CD4-positive, alpha-beta T cell treated with Interleukin-6 at 100 ng/mL for 8 hours (primary cell): Measurements from ENCODE around the gene ITIH1.
A peak's percentile ranks its signal among the peaks of the same experiment; 100 is the strongest.

ENCODE experiments used
- DNase-seq: peaks from one replicate; pipeline ENCODE4 v3.0.0-alpha.2; 2020; ENCODE audit warnings: mixed read lengths, low spot score

ITIH1 gene

DNA sequence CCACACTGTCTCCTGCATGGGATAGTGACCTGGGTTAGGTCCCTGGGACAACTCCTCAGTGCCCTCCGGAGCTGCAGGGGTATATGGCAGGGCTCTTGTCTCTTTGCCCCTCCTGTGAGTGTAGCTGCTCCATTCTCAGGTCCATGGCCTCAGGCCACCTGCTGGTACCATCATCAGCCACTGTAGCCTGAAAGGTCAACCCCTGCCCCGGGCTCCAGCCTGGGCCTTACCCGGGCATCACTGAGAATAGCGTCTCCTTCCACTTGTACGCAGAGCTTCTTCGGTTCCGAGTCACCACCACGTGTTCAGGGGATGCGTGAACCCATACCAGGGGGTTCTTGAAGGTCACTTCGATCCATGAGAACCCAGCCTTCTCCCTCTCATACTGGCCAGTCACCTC, 39.3 kb downstream of the ITIH1 start:
- no peak for DNase-seq

DNA sequence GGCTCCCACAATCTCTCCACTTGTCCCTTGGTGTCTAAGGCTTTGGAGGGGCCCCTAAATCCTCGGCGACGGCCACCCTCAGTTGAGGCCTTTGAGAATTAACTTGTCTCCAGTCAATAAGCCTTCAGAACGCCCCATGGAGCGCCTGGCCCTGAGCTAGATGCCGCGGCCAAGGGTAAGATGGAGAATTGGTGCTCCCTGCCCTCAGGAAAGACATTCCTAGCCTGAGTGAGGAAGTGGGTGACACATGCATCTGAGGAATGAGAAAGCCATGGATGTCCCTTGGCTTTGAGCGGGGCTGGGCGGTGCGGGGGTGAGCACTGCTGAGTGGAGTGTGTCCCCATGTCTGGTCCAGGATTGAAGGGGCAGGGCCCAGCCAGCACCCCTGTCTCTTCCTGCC, 39.8 kb downstream of the ITIH1 start:
- no peak for DNase-seq

DNA sequence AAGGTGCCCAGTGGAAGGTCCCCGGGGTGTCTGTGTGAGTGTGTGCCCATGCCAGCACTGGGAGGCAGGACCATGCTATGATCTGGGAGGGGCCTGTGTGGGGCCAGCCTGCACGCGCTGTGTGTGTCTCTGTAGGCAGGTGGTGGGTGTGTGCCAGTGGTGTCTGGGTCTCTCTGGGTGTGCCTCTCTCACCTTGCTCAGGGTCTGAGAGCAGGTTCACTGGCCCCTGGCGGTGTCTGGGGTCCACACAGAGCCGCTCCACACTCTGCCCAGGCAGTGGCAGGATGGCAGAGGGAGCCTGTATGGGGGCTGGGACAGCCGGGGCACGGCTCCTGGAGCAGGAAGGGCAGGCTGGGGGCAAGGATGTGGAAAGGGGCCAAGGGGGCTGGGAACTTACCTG, 40.5 kb downstream of the ITIH1 start:
- no peak for DNase-seq

DNA sequence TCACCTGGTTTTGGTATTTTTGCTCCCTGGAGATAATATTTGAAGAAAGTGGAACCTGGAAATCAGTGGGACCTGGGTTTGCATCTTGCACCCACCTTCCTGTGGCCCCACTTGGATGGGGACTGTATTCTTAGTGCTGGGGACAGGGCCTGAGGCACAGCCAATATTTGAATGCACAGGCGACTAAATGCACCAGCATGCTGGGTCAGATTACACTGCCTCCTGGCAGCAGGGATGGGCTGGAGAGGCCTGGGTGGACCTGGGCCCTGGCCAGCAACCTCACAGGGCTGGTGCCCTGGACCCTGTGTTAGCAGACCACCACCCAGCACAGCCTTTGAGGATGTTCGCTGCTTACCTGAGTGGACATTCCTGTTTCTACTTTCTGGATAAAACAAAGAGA, 42.5 kb downstream of the ITIH1 start:
- no peak for DNase-seq

DNA sequence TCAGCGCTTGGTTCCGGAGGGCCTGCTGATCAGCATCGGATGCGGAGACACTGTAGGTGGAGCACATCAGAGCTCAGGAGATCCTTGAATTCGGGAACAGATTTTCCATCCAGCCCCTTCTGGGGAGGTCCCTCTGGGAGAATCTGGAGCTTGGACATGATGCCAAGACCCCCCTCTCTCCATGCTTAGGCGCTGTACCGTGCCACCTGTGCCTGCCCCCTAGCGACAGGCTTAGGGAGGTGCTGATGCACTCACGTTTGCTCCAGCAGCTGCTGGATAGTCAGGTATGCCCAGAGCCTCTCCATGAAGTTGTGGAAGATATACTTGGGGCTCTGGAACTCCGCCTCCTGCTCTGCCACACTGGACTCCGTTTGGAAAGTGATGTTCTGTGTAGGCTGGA, 43.3 kb downstream of the ITIH1 start:
- DNase-seq = no peak

DNA sequence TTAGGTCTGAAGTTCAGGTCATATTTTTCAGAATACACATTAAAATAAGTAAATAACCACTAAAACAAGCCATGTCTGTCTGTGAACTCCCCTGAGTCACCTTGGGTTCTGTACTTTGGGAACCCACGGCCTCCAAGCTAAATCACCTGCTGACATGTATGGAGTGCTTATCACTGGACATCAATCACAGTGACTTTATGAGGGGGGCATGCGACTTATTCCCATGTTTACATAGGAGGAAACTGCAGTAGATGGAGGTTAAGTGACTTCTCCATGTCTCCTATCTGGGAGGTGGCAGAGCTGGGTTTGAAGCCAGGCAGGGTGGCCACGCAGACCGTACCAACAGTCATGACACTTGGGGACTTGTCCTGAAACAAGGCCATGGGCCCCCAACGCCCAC, 45.0 kb downstream of the ITIH1 start:
- DNase-seq = no peak

DNA sequence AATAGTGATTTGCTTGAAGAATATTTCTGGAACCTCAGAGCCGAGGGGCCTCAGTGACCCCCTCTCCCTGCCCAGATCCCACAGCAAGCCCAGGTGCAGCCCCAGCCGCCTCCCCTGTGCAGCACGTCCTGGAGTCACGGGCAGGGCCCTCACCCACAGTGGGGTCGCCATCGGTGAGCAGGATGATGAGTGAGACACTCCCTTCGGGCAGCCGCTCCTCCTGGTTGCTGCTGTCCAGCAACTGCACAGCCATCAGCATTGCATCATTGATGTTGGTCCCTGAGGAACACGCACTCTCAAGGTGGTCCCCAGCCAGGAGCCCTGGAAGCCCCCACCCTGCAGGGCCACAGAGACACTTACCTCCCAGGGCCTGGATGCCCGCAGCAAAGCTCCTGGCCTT, 46.6 kb downstream of the ITIH1 start:
- DNase-seq = no peak

DNA sequence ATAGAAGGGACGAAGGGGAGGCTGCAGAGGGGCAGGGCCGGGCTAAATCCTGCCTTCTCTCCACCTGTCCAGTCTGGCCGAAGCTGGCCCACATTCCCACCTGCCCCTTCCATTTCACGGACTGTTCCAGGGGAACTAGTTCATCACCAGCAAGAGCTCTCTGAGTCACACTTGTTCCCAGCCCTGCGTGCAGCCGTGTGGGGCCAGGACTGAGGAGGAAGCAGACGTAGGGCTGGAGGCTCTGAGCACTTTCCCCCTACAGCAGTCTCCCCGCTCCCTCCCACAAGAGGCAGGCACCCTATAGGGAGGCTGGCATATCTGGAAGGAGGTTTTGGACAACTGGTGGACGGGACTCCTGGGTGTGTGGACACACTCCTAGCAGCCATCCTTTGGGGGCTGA, 50.0 kb downstream of the ITIH1 start:
- DNase-seq = no peak

DNA sequence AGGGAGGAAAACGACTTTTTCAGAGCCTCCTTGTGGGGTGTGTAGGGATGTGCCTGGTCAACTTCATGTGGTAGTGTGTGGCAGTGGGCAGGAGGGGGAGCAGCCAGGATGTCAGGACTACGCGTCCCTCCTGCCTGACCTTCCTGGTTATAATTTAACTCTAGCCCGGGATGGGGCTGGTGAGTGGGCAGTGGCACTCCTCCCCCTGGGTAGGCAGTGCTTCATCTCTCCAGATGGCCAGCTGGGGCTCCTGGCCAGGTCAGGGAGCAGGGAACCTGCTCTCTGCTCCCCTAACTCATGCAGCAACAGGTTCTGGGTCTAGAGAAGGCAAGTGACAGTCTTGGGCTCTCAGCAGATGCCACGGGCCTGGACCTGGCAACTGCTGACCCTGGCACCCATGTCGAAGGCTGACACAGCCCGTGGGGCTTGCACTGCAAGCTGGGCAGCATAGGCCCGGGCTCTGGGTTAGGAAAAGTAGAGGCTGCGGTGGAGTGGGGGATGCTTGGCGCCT, 50.5 kb downstream of the ITIH1 start:
- DNase-seq = no peak

DNA sequence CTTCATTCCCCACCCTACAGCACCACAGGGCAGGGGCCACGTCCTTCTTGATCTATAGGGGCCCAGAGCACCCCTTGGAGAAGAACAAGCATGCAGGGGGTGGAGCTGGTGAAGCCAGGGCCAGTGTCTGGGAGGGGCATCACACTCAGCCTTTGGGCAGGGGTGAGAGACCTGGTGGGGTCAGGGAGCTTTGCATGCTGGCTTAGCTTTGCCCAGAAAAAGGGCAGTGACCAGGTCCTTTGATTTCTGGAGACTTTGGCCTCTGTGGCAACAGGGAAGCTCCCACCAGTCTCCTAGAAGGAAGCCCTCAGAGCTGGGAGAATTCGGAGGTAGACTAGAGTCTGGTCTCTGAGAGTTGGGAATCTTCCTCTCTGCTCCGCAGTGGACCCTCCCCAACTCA, 52.1 kb downstream of the ITIH1 start:
- no peak for DNase-seq

DNA sequence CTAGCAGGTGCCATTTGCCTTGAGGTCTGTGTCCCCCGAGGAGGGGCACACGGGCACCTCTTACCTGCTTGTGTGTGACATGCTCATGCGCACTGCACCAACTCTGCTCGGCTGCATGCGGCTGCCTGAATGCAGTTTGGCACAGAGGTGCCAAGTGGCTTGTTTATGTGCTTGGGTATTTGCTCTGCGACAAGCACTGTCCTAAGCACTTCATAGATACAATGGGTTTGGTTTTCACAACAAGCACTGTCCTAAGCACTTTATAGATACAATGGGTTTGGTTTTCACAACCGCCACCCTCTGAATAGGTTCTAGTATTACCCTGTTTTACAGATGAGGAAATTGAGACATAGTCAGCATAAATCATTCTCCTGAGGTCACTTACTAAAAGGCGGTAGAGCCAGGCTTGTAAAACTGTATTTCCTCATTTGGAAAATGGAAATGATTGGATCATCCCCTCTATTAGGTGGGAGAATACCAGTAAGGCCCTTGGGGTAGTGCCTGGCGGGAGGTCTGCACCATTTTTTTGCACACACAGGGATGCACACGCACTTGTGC, 52.6 kb downstream of the ITIH1 start:
- no peak for DNase-seq

DNA sequence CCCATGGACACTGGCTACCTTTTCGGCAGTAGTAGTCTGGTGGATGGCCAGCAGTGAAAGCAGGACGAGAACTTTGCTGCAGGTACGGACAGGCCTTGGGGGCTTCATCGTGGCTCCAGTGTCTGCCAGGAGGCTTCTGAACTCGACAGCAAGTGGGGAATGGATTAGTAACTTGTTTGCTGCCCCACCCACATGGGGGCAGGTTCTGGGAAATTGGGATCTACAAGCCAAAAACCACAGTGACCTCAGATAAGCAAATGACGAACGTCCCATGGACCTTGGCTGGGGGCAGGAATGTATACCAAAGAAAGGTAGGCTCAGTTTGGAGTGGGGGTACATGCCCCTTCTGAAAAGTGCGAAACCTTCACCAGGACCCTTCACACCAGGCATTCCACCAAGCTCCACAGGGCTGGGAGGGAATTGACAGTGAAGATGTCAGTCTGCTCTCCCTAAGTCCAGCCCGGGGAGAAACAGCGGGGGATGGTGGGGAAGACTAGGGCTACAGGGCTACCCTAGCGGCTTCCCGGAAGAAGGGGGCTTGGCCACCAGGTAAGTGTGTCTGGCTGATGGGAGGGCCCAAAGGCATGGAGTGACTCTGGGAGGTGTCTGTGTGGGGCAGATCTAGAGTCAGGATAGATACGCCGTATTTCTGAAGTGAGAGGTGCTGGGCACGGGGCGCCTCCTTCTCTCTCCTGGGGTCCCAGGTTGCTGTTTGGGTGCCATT, 53.3 kb downstream of the ITIH1 start, which contains the start of gene ITIH4:
Gene ITIH4 (minus strand): TSS at position 138 of the 724 bp plus-strand sequence. CDS start 30 bp downstream, at position 108.
- DNase-seq = no peak

DNA sequence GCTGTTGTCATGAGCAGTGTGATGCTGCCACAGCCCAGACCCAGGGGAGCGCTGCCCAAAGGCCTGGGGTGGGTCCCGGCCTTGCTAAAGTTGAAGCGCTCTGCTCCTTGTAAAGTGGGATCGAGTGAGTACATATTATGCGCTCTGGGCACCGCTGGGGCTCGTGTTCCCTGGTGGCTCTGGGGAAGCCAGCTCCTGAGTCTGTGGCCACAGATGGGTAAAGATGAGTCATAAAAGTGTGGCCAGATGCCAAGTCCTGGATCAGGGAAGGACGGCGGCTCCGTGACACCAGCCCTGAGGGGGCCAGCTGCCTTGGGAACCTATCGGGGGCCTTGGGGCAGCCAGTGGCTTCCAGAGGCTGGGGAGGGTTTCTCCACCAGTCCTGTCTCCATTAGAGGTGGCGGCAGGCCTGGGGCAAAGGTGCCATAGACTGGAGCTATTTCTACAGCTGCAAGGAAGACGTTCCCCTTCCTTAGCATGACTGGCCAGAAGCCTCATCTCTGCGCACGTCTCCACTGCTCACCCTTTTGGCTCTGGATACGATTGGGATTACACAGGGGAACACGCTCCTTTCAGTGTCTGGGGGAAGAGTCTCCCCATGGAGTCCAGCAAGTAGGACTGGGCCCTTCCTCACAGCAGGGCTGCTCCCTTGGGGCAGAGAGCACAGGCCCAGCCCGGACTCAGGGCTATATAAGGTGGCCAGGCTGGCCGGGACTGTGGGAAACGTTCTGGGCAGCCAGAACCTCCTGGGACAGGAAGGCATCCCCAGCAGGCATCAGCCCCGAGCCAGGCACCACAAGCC, 54.3 kb downstream of the ITIH1 start:
- DNase-seq = no peak

DNA sequence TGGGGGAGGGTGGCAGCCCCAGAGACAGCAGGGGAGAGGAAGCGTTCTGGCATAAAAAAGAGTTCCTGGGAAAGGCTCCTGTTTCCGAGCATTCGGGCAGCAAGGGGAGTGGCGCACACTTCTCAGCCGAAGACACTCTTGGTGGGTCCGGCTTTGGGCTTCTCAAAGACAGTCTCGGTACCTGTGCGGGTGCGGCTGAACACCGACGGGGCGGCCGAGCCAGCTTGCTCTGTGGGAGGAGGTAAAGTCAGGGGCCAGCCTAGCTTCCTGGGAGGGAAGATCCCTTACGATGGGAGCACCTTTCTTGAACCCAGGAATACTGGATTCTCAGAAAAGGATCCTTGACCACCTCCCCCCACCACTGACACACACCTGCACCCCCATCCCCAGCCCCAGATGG, 55.8 kb downstream of the ITIH1 start:
- no peak for DNase-seq

DNA sequence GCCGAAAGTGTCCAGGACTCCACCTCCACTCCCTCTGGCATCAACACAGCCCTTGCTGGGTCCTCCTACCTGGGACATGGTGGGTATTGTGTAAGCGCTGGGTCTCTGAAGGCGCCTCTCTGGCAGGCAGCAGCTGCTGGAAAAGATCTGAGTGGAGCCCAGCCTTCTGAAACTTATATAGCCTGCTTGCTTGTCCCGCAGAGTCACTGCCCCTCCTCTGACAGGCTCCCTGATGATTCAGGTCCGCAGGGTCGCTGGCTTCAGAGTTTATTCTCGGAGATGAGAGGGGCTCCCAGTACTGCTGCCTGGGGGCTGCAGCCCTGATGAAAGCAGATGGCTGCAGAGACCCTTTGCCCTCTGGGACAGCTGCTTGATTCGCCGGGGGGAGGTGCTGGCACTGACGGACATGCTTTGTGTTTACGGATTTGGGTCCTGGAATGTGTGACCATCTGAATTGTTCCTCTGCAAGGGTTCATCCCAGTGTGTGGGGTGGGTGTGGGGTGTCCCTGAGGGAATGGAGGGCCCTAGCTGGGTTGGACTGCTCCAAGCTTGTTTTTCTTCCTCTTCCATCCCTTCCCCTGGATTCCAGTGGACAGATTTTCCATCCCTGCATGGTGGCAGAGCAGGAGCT, 57.6 kb downstream of the ITIH1 start, which contains the start of gene MUSTN1:
Gene MUSTN1 (minus strand): TSS at position 149 of the 631 bp plus-strand sequence. CDS start 71 bp downstream, at position 78.
- no peak for DNase-seq

DNA sequence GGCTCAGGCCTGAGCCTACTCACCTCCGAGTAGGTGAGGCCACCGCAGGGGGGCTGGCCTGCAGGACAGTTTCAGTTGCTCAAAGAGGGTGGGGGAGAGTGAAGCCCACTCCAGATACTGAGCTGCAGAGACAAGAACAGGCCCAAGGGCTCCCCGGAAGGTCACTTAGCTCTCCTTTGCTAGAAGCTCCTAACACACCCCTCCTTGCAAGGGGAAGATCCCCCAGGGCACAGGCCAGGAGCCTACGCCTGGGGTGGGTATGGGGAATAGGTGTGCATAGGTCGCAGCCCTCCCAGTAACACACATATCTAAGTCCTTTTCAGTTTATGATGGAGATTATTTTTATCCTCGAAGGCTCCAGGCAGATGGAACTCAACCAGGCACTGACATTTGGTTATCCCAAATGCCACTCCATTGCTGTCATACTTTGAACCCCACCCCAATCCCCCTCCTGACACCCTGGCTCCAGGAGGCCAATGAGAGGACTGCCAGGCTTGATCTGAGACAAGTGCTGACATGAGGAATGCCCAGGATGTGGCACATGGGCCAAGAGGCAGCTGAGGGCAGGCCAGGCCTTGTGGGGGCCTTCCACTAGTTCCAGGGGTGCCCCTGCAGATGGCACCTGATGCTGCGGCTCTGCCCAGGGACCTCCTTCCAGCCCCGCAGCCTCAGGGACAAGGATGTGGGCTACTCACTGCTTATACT, 58.5 kb downstream of the ITIH1 start:
- no peak for DNase-seq

DNA sequence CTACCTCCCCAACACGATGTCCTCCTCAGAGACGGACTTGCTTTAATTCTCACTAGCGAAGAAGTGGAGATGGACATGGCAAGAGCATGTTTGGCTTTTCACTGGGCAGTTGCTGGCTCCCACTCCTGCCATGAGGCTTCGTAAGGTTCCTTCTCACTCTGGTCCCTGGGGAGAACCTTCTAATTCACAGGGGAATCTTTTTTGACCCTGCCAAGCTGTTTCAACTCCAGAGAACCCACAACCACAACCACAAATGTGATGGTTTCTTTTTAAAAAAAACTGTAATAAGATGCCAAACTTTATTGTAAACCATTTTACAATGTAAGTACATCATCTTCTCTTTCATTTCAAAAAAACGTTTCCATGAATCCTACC, 59.1 kb downstream of the ITIH1 start:
- no peak for DNase-seq

DNA sequence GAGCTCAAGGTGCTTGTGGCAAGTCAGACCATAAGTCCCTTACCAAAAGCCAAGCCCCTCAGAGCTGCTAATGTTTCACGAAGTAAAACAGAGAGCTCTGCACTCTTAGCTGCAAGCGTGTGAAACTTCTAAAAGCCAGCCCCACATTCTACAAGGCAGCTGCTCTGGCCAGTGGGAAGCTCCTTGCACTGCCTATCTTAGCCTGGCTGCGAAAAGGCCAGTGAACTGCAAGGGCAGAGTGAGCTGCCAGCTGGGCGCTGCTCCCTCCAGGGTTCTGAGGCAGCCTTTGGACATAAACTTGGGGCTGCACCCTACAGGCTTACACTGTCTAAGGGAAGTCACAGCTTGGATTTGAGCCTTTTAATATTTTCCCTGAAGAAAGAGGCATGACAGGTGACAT, 59.6 kb downstream of the ITIH1 start:
- DNase-seq = no peak

DNA sequence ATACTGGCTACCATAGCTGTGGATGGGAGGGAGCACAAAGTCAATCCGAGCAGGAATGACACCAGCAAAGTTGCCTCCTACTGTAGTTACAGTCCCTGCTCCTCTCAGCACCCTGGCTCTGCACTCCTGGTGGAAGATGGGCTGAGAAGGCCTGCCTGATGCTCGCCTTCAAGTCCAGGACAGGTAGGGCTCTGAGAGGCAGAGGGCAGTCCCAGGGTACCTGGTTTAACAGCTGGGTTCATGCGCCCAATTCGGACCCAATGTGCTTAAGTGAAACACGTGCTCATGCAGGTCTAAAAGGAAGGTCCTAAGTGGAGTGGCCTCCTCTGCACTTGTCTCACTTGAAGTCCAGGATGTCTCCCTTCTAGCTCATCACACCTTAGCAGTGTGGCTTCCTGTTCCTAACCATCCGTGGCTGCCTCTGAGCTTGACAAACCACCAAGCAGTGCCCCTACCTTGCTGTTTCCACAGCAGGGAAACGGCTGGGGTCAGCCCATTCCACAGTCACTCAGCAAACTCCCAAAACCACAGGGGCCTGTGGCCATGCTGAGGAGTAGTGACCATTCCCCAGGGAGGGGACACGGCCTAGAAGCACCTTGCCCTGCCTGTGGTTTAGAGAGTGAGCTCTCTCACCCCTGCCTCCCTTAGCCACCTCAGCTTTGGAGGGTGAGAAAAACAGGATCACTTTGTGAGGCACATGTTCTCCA, 61.3 kb downstream of the ITIH1 start:
- DNase-seq = peak; percentile 27

DNA sequence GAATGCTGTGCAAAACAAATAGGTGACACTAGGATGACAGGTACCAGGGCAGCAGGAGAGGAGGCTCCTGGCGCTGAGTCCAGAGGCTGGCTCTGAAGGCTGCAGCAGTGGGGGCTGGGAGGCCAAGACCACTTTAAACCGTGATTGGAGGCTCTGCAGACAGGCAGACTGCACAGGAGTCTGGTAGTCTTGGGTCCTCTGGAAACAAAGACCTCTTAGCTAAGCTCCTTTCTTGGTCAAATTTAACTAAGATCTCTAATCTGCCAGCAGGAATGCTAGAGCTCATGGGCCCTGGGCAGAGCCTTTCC, 61.8 kb downstream of the ITIH1 start:
- no peak for DNase-seq

DNA sequence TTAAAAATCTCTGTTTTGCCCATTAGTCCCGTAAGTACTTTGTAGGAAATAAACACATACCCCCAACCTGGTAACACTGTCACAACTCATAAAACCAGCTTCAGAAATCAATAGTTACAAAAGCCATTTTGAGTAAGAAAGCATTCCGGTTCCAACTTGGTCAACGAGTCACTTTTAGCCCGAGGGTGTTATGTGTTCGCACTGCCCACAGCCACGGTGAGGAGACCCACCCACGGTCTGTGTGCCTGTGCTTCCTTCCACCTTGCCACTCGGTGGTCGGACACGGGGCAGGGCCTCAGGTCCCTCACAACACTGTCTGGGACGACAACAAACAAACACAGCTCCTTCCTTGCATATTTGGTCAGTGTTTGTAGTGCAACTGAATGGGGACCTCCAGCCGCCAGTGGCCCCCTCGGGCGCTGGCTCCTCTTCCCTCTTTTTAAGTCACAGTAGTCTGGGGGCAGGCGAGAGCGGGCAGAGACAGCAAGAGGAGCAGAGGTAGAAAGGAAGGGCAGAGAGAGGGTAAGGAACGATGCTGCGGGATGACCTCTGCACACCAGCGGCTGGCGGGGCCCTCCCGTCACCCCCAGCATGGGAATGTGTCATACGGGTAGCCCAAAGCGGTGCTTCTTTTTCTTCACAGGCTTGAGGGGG, 62.6 kb downstream of the ITIH1 start:
- DNase-seq = no peak
